Tibial artery (tissue), 4 donors: ENCODE results near the gene MPHOSPH9.

Experiments
- DNase-seq, 2 donors: peaks; one replicate each; pipeline ENCODE4 v3.0.0-alpha.2; 2019
- H3K27ac ChIP-seq, 2 donors: fragments of 200-600 bp; sonication (generic) in 1 of 2; 1 replicate in 1 of 2; 2 replicates in 1 of 2; pipeline ENCODE4 v1.5.1; 2018 to 2019; ENCODE audit warnings: mild to moderate bottlenecking in 1 of 2
- H3K27me3 ChIP-seq, 2 donors: fragments of 200-600 bp; sonication (generic) in 1 of 2; one replicate each; pipeline versions ENCODE4 v1.5.1 to v1.6.0; 2016 to 2019
- H3K36me3 ChIP-seq, 3 donors: fragments of 200-600 bp; sonication (generic) in 2 of 3; one replicate each; pipeline ENCODE4 v1.5.1; 2016 to 2019; ENCODE audit warnings: mild to moderate bottlenecking in 2 of 3
- H3K4me1 ChIP-seq, 4 donors: fragments of 200-600 bp; sonication (generic) in 2 of 4; 1 replicate in 3 of 4; 2 replicates in 1 of 4; pipeline ENCODE4 v1.5.1; 2016 to 2019
- H3K4me3 ChIP-seq, 2 donors: fragments of 200-600 bp; sonication (generic) in 1 of 2; 1 replicate in 1 of 2; 2 replicates in 1 of 2; pipeline ENCODE4 v1.5.1; 2018 to 2019; ENCODE audit warnings: mild to moderate bottlenecking in 2 of 2
- H3K9me3 ChIP-seq, 3 donors: fragments of 200-600 bp; sonication (generic) in 1 of 3; one replicate each; pipeline ENCODE4 v1.5.1; 2016 to 2019
- CTCF ChIP-seq, 2 experiments: fragments of 200-600 bp in 1 of 2; fragments of 450-650 bp in 1 of 2; IDR thresholded peaks; one replicate each; pipeline ENCODE4 v1.5.1; 2017 to 2019; ENCODE audit warnings: antibody characterized with exemption in 2 of 2, mild to moderate bottlenecking in 1 of 2, moderate library complexity in 1 of 2
- intact Hi-C: fragments of 100-400 bp; cut with DNase I; formaldehyde crosslinking; loops from one replicate; pipeline ENCODE4 v1.15.0; 2023; ENCODE audit warnings: low total_unique reads

MPHOSPH9 gene

GRCh38 chr12:123105211-123105826 lies 127.6 kb downstream of the MPHOSPH9 start:
- Histone ChIP-seq H3K27ac (no peak overlapping the region), H3K27me3 (no peaks in the 10 kb centered on the region), H3K36me3 (peaks cover 0 to 14% (median 0%) of the 10 kb centered on the region in 3 donors), H3K4me3 (no peak overlapping the region), H3K9me3 (no peaks in the 10 kb centered on the region), H3K4me1 (peaks cover 0 to 10% (median 0%) of the 10 kb centered on the region in 4 donors)
- intact Hi-C loops, result no loop called here
- no peak for TF ChIP-seq CTCF (IDR thresholded peaks at IDR 0.05)
- DNase-seq, result no peak

GRCh38 chr12:123104809-123105208 lies 128.1 kb downstream of the MPHOSPH9 start:
- Histone ChIP-seq H3K27me3 (no peaks in the 10 kb centered on the region), H3K4me1 (peaks cover 0 to 10% (median 0%) of the 10 kb centered on the region in 4 donors), H3K36me3 (peaks cover 0 to 14% (median 0%) of the 10 kb centered on the region in 3 donors), H3K27ac (no peak overlapping the region), H3K9me3 (no peaks in the 10 kb centered on the region), H3K4me3 (no peak overlapping the region)
- no peak for DNase-seq
- no peak for TF ChIP-seq CTCF (IDR thresholded peaks at IDR 0.05)
- intact Hi-C loops, result no loop called here
